Ishikawa (cell line): Measurements from ENCODE around the gene MPZL3.

Experiments used
- EGR1 ChIP-seq: IDR thresholded peaks from 2 replicates; pipeline ENCODE4 v1.6.1; 2012
- EP300 ChIP-seq: IDR thresholded peaks from 2 replicates; pipeline ENCODE4 v1.6.1; 2012; ENCODE audit warnings: borderline replicate concordance
- MAX ChIP-seq: IDR thresholded peaks from 2 replicates; pipeline ENCODE4 v1.6.1; 2012
- RAD21 ChIP-seq: IDR thresholded peaks from 2 replicates; pipeline ENCODE4 v1.6.1; 2012; ENCODE audit warnings: low read depth
- TAF1 ChIP-seq: IDR thresholded peaks from 2 replicates; pipeline ENCODE4 v1.6.1; 2012; ENCODE audit warnings: low read depth, mild to moderate bottlenecking
- TEAD4 ChIP-seq: IDR thresholded peaks from 2 replicates; pipeline ENCODE4 v1.6.1; 2012
- YY1 ChIP-seq: IDR thresholded peaks from 2 replicates; pipeline ENCODE4 v1.6.1; 2012; ENCODE audit warnings: low read depth
- ZBTB7A ChIP-seq: IDR thresholded peaks from 2 replicates; pipeline ENCODE4 v1.6.1; 2012; ENCODE audit warnings: low read depth

DNA sequence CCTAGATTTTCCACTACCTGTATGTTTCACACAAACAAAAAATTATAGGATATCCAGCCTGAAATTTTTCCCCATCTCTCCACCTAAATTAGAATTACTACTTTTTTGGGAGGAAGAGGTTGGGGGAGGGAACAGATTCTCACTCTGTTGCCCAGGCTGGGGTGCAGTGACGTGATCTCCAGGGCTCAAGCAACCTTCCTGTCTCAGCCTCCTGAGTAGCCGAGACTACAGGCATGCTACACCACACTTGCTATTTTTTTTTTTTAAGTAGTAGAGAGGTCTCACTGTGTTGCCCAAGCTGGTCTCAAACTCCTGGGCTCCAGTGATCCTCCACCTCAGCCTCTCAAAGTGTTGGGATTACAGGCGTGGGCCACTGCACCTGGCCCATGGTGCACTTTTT, 36.9 kb downstream of the MPZL3 start:
- TF ChIP-seq TEAD4 (no peak), ZBTB7A (no peak), TAF1 (no peak), RAD21 (no peak), MAX (no peak), EP300 (no peak), EGR1 (no peak), YY1 (no peak)
